HepG2 (cell line): ENCODE measurements around the gene CDK10. TPM values are rescaled to one million over a fixed set of nuclear protein-coding genes. Genes with fewer than 3 reads are reported as not detected.

Experiments
- ARID4A ChIP-seq: sonication (generic); formaldehyde crosslinking; IDR thresholded peaks from 2 replicates; pipeline ENCODE4 v1.5.0; 2020; ENCODE audit warnings: mild to moderate bottlenecking, missing genetic modification reagents, borderline replicate concordance
- FIP1L1 ChIP-seq: fragments of 200-400 bp; formaldehyde crosslinking; IDR thresholded peaks from 2 replicates; pipeline ENCODE4 v1.6.1; 2018; ENCODE audit warnings: low read depth, mild to moderate bottlenecking, low read length, moderate library complexity, borderline replicate concordance; ENCODE audit not compliant: insufficient read depth
- MYNN ChIP-seq: sonication (generic); formaldehyde crosslinking; IDR thresholded peaks from 2 replicates; pipeline ENCODE4 v1.4.0; 2020; ENCODE audit warnings: mild to moderate bottlenecking, low read depth, missing genetic modification reagents
- NBN ChIP-seq: fragments of 450-650 bp; conservative IDR thresholded peaks from 2 replicates; pipeline ENCODE4 v1.6.1; 2017
- RCOR2 ChIP-seq: IDR thresholded peaks from 2 replicates; pipeline ENCODE4 v1.6.1; 2016; ENCODE audit warnings: missing biosample characterization, missing genetic modification reagents
- SKIL ChIP-seq: sonication (generic); formaldehyde crosslinking; IDR thresholded peaks from 2 replicates; pipeline ENCODE4 v1.8.0; 2022; ENCODE audit warnings: missing genetic modification reagents, mild to moderate bottlenecking, moderate library complexity, borderline replicate concordance
- SNRNP70 ChIP-seq: fragments of 200-400 bp; formaldehyde crosslinking; IDR thresholded peaks from 2 replicates; pipeline ENCODE4 v1.6.1; 2017; ENCODE audit warnings: mild to moderate bottlenecking, low read depth, low read length, moderate library complexity
- SOX13 ChIP-seq, 3 experiments: fragments of 450-650 bp in 1 of 3; sonication (generic) in 1 of 3; formaldehyde crosslinking in 1 of 3; IDR thresholded peaks in 2 of 3; conservative IDR thresholded peaks in 1 of 3; 2 replicates each; pipeline versions ENCODE4 v1.5.0 to v1.6.1; 2016 to 2020; ENCODE audit warnings: antibody characterized with exemption in 1 of 3, mild to moderate bottlenecking in 1 of 3, missing compliant biosample characterization in 1 of 3, missing genetic modification reagents in 1 of 3, moderate library complexity in 1 of 3
- ZBTB2 ChIP-seq: sonication (generic); formaldehyde crosslinking; IDR thresholded peaks from 2 replicates; pipeline ENCODE4 v1.8.0; 2022; ENCODE audit warnings: low read depth, missing genetic modification reagents
- ZBTB20 ChIP-seq: sonication (generic); formaldehyde crosslinking; IDR thresholded peaks from 2 replicates; pipeline ENCODE4 v1.8.1; 2023; ENCODE audit warnings: missing genetic modification reagents, low read depth, mild to moderate bottlenecking, borderline replicate concordance
- ZEB1 ChIP-seq: IDR thresholded peaks from 2 replicates; pipeline ENCODE4 v1.6.1; 2012; ENCODE audit warnings: mild to moderate bottlenecking, low read depth, inconsistent platforms; ENCODE audit not compliant: insufficient replicate concordance
- ZKSCAN5 ChIP-seq: sonication (generic); formaldehyde crosslinking; IDR thresholded peaks from 2 replicates; pipeline ENCODE4 v1.5.1; 2020; ENCODE audit warnings: mild to moderate bottlenecking, missing genetic modification reagents
- ZNF10 ChIP-seq: sonication (generic); formaldehyde crosslinking; IDR thresholded peaks from 2 replicates; pipeline ENCODE4 v1.4.0; 2020; ENCODE audit warnings: mild to moderate bottlenecking, low read depth, missing genetic modification reagents, borderline replicate concordance
- ZNF441 ChIP-seq: sonication (generic); formaldehyde crosslinking; IDR thresholded peaks from 2 replicates; pipeline ENCODE4 v1.7.0; 2021; ENCODE audit warnings: missing genetic modification reagents, borderline replicate concordance
- ZNF513 ChIP-seq: sonication (generic); formaldehyde crosslinking; conservative IDR thresholded peaks from 2 replicates; pipeline ENCODE4 v1.5.0; 2020; ENCODE audit warnings: missing genetic modification reagents
- ZNF775 ChIP-seq: sonication (generic); formaldehyde crosslinking; IDR thresholded peaks from 2 replicates; pipeline ENCODE4 v1.4.0; 2020; ENCODE audit warnings: missing genetic modification reagents, mild to moderate bottlenecking, moderate library complexity, borderline replicate concordance
- ZNF788 ChIP-seq: sonication (generic); formaldehyde crosslinking; IDR thresholded peaks from 2 replicates; pipeline ENCODE4 v1.5.0; 2020; ENCODE audit warnings: mild to moderate bottlenecking, missing genetic modification reagents, borderline replicate concordance
- ZNF816 ChIP-seq: sonication (generic); formaldehyde crosslinking; IDR thresholded peaks from 2 replicates; pipeline ENCODE4 v1.8.0; 2022; ENCODE audit warnings: missing genetic modification reagents, mild to moderate bottlenecking, borderline replicate concordance
- polyA plus RNA-seq, 8 experiments: library from polyadenylated mRNA; depleted of rRNA in 3 of 8; stranded (reverse) in 7 of 8; unstranded in 1 of 8; fragments of >200 nt; fragmentation: Illumina TruSeq in 4 of 8; extraction: Trizol in 4 of 8; gene quantifications; 2 replicates each; pipeline versions ENCODE4 v1.2.1 to v1.2.3, GENCODE V29; 2011 to 2016; ENCODE audit warnings: low read depth in 4 of 8, missing spikeins in 1 of 8, mixed read lengths in 1 of 8; ENCODE audit not compliant: insufficient read depth in 1 of 8
- total RNA-seq, 5 experiments: library from RNA; depleted of rRNA; stranded (reverse); fragments of >200 nt; fragmentation: Illumina TruSeq; extraction: Trizol; gene quantifications; 2 replicates each; pipeline ENCODE4 v1.2.3, GENCODE V29; 2016; ENCODE audit warnings: low read depth in 1 of 5

CDK10 gene
- total and polyA plus RNA-seq, 2 of the 13 experiments (the other 11 are each of a cell fraction or from before 2014, with no cell fraction given) = 2.5 to 3.9 TPM

GRCh38 chr16:89720813-89721545, 34.5 kb downstream of the CDK10 start, which contains the start of the genes VPS9D1 and ZNF276 (continued):
- peak; percentile 80; the same call in 1 of the 2 replicates for TF ChIP-seq ZNF816 (CRISPR knock-in tag)
- TF ChIP-seq ZKSCAN5 (CRISPR knock-in tag) = no peak
- TF ChIP-seq ZNF441 (CRISPR knock-in tag) = no peak; the same call in 1 of the 2 replicates
- peak; percentile 85 for TF ChIP-seq ARID4A (CRISPR knock-in tag)
- peak; percentile 92 for TF ChIP-seq ZNF788 (CRISPR knock-in tag)
- peak; percentile 100 for TF ChIP-seq ZBTB2 (CRISPR knock-in tag)
- TF ChIP-seq NBN = no peak
- no peak for TF ChIP-seq ZNF10
- TF ChIP-seq ZNF775 = peak; percentile 71; the same call in 1 of the 2 replicates
- peak; percentile 68 for TF ChIP-seq ZBTB20
- no peak for TF ChIP-seq ZEB1
- no peak for TF ChIP-seq SOX13 (IDR thresholded peaks at IDR 0.05)
- TF ChIP-seq SOX13 (CRISPR knock-in tag; conservative IDR thresholded peaks at IDR 0.05 in 1 of 2, IDR thresholded peaks at IDR 0.05 in 1 of 2) = peak in 1 of 2 experiments; percentile 3; a peak in 1 of 4 replicates
- TF ChIP-seq FIP1L1 = peak; percentile 86; the same call in 1 of the 2 replicates
- no peak for TF ChIP-seq SNRNP70
- TF ChIP-seq SKIL (CRISPR knock-in tag) = peak; percentile 34; the same call in 1 of the 2 replicates
- TF ChIP-seq ZNF513 (CRISPR knock-in tag) = peak; percentile 97; the same call in 1 of the 2 replicates
- TF ChIP-seq RCOR2 (CRISPR knock-in tag) = no peak
- TF ChIP-seq MYNN (CRISPR knock-in tag) = no peak
